Stomach (tissue), 4 donors: Measurements from ENCODE around the gene PECR.

ENCODE experiments used
- EP300 ChIP-seq: sonication (generic); formaldehyde crosslinking; IDR thresholded peaks from one replicate; pipeline ENCODE4 v1.6.1; 2017; ENCODE audit warnings: antibody characterized with exemption
- POLR2A ChIP-seq, 4 donors: fragments of 450-650 bp; IDR thresholded peaks; one replicate each; pipeline ENCODE4 v1.6.1; 2016; ENCODE audit warnings: antibody characterized with exemption in 4 of 4, control low read depth in 2 of 4, mild to moderate bottlenecking in 1 of 4, moderate library complexity in 1 of 4
- POLR2AphosphoS5 ChIP-seq, 3 donors: sonication (generic); formaldehyde crosslinking; IDR thresholded peaks; one replicate each; pipeline ENCODE4 v1.6.1; 2016; ENCODE audit warnings: antibody characterized with exemption in 3 of 3
- TF ChIP-seq, protein P1 (sequence below), 7 experiments: fragments of 450-650 bp in 4 of 7; fragments of 200-600 bp in 3 of 7; sonication (generic) in 3 of 7; IDR thresholded peaks; one replicate each; pipeline ENCODE4 v1.5.1; 2016 to 2019; ENCODE audit warnings: antibody characterized with exemption in 7 of 7, control low read depth in 2 of 7, mild to moderate bottlenecking in 1 of 7

DNA sequence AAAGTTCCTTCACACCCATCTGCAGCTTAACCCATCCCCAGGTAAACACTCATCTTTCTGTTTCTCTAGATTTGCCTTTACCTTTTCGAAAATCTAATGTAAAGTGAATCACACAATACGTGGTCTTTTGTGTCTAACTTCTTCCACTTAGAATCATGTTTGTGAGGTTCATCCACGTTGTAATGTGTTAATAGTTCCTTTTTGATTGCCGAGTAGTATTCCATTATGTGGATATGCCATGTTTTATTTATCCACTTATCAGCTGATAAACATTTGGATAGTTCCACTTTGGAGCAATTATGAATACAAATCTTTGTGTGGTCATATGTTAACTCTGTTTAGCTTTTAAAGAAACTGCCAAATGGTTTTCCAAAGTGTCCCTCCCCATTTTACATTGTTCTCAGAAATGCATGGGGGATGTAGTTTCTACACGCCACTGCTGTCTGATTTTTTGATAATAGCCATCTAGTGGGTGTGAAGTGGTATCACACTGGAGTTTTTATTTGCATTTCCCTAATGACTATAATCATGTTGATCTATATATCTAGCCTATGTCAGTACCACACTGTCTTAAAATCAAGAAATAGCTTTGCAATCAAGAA, 22.3 kb downstream of the PECR start:
- TF ChIP-seq, protein P1, sequence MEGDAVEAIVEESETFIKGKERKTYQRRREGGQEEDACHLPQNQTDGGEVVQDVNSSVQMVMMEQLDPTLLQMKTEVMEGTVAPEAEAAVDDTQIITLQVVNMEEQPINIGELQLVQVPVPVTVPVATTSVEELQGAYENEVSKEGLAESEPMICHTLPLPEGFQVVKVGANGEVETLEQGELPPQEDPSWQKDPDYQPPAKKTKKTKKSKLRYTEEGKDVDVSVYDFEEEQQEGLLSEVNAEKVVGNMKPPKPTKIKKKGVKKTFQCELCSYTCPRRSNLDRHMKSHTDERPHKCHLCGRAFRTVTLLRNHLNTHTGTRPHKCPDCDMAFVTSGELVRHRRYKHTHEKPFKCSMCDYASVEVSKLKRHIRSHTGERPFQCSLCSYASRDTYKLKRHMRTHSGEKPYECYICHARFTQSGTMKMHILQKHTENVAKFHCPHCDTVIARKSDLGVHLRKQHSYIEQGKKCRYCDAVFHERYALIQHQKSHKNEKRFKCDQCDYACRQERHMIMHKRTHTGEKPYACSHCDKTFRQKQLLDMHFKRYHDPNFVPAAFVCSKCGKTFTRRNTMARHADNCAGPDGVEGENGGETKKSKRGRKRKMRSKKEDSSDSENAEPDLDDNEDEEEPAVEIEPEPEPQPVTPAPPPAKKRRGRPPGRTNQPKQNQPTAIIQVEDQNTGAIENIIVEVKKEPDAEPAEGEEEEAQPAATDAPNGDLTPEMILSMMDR (IDR thresholded peaks at IDR 0.05) = no peak
- no peak for TF ChIP-seq EP300
- TF ChIP-seq POLR2AphosphoS5 (IDR thresholded peaks at IDR 0.05) = no peak
- TF ChIP-seq POLR2A (IDR thresholded peaks at IDR 0.05) = no peak
